ENCODE measurements around the gene TTC7B.

GRCh38 chr14:90500665-90501370 is 315.4 kb downstream of the TTC7B start:
- no peak for TF ChIP-seq RAD21 (IDR thresholded peaks at IDR 0.05 in 1 of 2, conservative IDR thresholded peaks at IDR 0.05 in 1 of 2; ENCODE audit: low read depth in 2 of 2, low read length in 2 of 2)
- TF ChIP-seq, protein P1, sequence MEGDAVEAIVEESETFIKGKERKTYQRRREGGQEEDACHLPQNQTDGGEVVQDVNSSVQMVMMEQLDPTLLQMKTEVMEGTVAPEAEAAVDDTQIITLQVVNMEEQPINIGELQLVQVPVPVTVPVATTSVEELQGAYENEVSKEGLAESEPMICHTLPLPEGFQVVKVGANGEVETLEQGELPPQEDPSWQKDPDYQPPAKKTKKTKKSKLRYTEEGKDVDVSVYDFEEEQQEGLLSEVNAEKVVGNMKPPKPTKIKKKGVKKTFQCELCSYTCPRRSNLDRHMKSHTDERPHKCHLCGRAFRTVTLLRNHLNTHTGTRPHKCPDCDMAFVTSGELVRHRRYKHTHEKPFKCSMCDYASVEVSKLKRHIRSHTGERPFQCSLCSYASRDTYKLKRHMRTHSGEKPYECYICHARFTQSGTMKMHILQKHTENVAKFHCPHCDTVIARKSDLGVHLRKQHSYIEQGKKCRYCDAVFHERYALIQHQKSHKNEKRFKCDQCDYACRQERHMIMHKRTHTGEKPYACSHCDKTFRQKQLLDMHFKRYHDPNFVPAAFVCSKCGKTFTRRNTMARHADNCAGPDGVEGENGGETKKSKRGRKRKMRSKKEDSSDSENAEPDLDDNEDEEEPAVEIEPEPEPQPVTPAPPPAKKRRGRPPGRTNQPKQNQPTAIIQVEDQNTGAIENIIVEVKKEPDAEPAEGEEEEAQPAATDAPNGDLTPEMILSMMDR (IDR thresholded peaks at IDR 0.05; ENCODE audit: control extremely low read depth in 1 of 3, insufficient read depth in 1 of 3, low read depth in 1 of 3, low read length in 3 of 3): no peak
- no peak for TF ChIP-seq POLR2AphosphoS5 (IDR thresholded peaks at IDR 0.05; ENCODE audit: low read depth, low read length)
- TF ChIP-seq HDAC2 (IDR thresholded peaks at IDR 0.05; ENCODE audit: borderline replicate concordance in 1 of 2, low read depth in 2 of 2, low read length in 2 of 2): no peak
- TF ChIP-seq TAF1 (IDR thresholded peaks at IDR 0.05; ENCODE audit: low read depth, low read length): no peak
- TF ChIP-seq, protein P2, sequence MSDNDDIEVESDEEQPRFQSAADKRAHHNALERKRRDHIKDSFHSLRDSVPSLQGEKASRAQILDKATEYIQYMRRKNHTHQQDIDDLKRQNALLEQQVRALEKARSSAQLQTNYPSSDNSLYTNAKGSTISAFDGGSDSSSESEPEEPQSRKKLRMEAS (IDR thresholded peaks at IDR 0.05): no peak
- TF ChIP-seq RFX5 (IDR thresholded peaks at IDR 0.05; ENCODE audit: borderline replicate concordance, low read depth, low read length): no peak
- TF ChIP-seq POLR2A (IDR thresholded peaks at IDR 0.05; ENCODE audit: control extremely low read depth in 1 of 2, low read depth in 2 of 2, low read length in 2 of 2): no peak
- no peak for TF ChIP-seq JUN (IDR thresholded peaks at IDR 0.05; ENCODE audit: low read depth, low read length)
- TF ChIP-seq SRF (IDR thresholded peaks at IDR 0.05; ENCODE audit: low read depth, low read length): no peak
- no peak for TF ChIP-seq YY1 (IDR thresholded peaks at IDR 0.05; ENCODE audit: low read depth, low read length)
